ENCODE results near the gene NPC1.

GRCh38 chr18:23487738-23488570 is 98.4 kb downstream of the NPC1 start:
- TF ChIP-seq, protein P1, sequence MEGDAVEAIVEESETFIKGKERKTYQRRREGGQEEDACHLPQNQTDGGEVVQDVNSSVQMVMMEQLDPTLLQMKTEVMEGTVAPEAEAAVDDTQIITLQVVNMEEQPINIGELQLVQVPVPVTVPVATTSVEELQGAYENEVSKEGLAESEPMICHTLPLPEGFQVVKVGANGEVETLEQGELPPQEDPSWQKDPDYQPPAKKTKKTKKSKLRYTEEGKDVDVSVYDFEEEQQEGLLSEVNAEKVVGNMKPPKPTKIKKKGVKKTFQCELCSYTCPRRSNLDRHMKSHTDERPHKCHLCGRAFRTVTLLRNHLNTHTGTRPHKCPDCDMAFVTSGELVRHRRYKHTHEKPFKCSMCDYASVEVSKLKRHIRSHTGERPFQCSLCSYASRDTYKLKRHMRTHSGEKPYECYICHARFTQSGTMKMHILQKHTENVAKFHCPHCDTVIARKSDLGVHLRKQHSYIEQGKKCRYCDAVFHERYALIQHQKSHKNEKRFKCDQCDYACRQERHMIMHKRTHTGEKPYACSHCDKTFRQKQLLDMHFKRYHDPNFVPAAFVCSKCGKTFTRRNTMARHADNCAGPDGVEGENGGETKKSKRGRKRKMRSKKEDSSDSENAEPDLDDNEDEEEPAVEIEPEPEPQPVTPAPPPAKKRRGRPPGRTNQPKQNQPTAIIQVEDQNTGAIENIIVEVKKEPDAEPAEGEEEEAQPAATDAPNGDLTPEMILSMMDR (IDR thresholded peaks at IDR 0.05) = no peak
- TF ChIP-seq POLR2A (IDR thresholded peaks at IDR 0.05) = no peak
